Suppressor macrophage treated with lipopolysaccharide for 4 hours (primary cell): ENCODE measurements around the gene KIF3C.
"Not testable (repeated sequence)": the region's sequence is repeated elsewhere in the genome, so short reads cannot be mapped to it uniquely, and the experiment has no call there.

ENCODE experiments used
- DNase-seq: peaks from one replicate; pipeline ENCODE4 v3.0.0-alpha.2; 2020

The KIF3C gene

GRCh38 chr2:25913696-25913973, 68.7 kb downstream of the KIF3C start:
- not testable (repeated sequence) for DNase-seq

DNA sequence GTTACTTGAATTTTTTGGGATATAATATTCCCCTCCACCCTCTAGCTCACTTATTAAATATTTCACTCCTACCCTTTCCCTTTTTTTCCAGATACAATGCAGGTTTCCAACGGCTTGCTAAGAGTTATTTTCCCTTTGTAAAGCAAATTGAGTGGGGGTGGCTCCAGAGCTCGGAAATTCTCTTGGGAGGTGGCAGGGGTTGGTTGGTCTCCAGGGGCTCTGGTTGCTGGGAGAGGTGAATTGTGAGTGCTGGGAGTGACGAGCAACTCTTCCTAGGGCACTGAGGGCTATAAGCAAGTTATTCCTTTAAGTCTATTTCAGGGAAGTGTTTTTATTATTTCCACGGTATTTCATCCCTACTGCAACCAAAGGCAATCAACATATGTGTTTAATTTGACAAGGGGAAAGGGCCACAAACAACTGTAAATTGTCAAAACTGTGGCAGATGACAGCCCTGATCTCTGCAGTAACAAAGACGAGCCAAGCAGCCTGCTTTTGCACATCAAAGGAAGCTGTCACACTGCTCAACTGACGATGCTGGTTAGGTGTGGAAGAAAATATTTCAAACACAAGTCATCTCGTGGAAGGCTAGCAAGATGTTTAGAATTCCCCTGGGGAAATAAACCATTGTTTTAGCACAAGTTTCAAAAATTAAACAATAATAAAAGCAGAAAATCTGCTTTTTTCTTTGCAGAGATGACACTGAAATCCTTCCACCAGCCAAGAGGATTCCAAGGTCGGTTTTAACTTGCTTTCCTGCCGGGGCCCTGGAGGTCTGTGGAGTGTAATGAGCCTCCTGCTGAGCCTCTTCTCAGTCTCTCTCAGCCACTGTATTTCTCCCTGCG, 69.2 kb downstream of the KIF3C start:
- DNase-seq, result no peak

DNA sequence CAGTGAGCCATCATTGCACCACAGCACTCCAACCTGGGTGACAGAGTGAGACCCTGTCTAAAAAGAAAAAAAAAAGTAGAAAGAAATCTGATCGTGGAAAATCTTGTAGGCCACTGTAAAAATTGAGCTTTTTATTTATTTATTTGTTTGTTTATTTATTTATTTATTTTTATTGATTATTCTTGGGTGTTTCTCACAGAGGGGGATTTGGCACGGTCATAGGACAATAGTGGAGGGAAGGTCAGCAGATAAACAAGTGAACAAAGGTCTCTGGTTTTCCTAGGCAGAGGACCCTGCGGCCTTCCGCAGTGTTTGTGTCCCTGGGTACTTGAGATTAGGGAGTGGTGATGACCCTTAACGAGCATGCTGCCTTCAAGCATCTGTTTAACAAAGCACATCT, 72.7 kb downstream of the KIF3C start:
- not testable (repeated sequence) for DNase-seq

- DNase-seq, result no peak
Measured at GRCh38 chr2:25905126-25905525, 77.2 kb downstream of the KIF3C start.

DNA sequence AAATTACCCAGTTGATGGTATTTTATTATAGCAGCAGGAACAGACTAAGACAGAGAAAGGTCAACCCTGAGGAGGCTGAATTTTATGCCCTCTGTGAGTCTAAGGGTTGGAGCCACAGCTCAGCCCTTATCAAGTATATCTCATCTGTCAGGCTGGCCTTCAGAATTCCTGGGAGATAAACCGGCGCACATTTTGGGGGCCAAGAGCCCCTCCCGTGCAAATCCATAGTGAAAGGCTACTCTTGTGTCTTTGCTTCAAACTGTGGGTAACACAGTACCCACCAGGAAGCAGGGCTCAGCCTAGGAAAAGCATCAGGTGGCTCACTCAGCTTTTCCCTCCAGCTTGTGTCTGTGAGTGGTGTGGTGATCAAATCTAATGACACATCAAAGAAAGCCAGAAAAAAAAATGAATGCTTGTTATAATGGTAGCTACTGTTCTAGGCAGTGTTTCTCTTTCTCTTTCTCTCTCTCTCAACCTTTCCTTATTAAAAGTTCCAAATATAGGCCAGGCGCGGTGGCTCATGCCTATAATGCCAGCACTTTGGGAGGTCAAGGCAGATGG, 79.0 kb downstream of the KIF3C start:
- DNase-seq, result no peak

- DNase-seq, result peak; percentile 43
Measured at GRCh38 chr2:25899404-25899970, 82.8 kb downstream of the KIF3C start.

GRCh38 chr2:25897506-25897905, 84.8 kb downstream of the KIF3C start:
- DNase-seq, result peak; percentile 59

GRCh38 chr2:25896308-25896707, 86.0 kb downstream of the KIF3C start:
- DNase-seq, result not testable (repeated sequence)

DNA sequence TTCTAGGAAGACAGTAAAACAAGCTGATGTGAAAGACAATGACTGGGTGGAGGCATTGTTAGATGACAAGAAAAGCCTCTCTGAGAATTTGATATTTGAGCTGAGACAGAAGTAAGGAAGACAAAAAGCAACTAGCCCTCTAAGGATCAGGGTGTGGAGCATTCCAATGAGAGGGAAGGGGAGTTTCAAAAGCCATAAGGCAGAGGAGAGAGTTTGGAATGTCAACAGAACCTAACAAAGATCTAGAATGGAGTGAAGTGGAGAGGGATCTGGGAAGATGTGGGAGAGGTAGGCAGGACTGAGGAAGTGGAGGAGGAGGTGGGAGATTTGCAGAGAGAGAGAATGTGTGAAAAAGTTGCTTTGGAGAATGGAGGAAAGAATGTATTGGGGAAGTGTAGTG, 86.7 kb downstream of the KIF3C start:
- DNase-seq, result no peak

- DNase-seq, result no peak
Measured at GRCh38 chr2:25895018-25895417, 87.3 kb downstream of the KIF3C start.

DNA sequence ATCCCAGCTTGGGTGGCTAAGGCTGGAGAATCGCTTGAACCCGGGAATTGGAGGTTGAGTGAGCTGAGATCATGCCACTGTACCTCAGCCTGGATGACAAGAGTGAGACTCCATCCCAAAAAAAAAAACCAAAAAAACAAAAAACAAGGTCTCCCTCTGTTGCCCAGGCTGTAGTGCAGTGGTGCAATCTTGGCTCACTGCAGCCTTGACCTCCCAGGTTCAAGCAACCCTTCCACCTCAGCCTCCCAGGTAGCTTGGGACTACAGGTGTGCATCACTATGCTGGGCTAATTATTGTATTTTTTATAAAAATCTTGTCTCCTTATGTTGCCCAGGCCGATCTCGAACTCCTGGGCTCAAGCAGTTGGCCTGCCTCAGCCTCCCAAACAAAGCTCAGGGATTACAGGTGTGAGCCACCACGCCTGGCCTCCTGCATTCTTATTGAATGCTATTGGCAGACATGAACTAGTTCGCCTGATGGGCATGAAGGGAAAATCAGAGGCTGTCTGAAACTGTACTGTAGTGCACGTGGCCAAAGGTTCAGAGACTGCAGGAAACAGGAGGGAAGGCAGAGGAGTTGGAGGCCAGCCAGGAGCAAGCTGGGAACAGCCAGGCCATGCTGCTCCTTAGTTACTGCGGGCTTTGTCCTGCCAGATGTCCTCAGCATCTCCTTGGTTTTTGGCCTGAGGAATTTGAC, 88.0 kb downstream of the KIF3C start:
- no peak for DNase-seq

- DNase-seq, result no peak
Measured at GRCh38 chr2:25891672-25892071, 90.6 kb downstream of the KIF3C start.

DNA sequence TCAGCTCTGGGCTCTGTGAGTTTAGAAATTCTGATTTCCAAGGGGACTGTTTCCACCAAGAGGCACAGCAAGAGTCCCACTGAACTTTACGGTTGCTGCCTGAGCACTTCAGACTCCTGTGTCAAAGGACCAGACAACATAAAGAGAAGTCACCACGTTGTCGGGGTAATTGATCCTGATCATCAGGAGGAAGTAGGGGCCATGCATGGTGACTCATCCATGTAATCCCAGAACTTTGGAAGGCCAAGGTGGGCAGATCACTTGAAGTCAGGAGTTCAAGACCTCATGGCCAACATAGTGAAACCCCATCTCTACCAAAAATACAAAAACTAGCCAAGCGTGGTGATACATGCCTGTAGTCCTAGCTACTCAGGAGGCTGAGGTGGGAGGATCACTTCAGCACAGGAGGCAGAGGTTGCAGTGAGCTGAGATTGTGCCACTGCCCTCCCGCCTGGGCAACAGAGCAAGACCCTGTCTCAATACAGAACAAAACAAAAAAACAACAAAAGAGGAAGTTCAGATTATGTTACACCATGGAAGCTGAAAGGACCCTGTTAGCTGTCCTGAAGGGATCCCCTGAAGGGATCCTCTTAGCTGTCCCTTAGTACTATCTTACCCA, 94.6 kb downstream of the KIF3C start:
- no peak for DNase-seq

DNA sequence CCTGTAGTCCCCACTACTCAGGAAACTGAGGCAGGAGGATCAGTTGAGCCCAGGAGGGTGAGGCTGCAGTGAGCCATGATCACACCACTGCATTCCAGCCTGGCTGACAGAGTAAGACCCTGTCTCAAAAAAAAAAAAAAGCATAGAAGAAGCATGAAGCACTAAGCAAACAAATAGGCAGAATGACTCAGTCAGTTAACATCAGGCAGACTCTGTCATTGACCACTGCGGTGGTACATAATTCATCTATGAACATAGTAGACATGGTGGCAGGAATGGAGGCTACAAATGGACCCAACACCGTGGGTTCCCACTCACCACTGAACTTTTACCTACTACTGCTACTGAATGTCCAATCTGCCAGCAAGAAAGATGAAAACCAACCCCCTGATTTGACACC, 96.4 kb downstream of the KIF3C start:
- no peak for DNase-seq

DNA sequence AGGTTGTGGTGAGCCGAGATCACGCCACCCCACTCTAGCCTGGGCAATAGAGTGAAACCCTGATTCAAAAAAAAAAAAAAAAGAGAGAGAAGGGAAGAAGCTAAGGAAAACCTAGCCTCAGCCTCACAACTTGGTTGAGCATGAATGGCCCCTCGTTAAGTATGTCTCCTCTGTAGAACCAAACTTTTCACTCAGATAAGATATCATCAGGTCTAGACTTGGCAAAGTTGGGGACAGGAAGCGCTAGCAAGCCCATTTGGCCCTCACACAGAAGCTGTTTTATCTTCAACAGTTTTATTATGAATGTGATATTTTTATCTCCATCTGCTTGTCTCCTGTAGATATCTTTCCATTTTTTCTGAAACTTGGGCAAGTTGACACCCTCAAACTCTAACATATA, 100.5 kb downstream of the KIF3C start:
- DNase-seq, result no peak

- DNase-seq, result no peak
Measured at GRCh38 chr2:25879133-25879730, 103.1 kb downstream of the KIF3C start.

DNA sequence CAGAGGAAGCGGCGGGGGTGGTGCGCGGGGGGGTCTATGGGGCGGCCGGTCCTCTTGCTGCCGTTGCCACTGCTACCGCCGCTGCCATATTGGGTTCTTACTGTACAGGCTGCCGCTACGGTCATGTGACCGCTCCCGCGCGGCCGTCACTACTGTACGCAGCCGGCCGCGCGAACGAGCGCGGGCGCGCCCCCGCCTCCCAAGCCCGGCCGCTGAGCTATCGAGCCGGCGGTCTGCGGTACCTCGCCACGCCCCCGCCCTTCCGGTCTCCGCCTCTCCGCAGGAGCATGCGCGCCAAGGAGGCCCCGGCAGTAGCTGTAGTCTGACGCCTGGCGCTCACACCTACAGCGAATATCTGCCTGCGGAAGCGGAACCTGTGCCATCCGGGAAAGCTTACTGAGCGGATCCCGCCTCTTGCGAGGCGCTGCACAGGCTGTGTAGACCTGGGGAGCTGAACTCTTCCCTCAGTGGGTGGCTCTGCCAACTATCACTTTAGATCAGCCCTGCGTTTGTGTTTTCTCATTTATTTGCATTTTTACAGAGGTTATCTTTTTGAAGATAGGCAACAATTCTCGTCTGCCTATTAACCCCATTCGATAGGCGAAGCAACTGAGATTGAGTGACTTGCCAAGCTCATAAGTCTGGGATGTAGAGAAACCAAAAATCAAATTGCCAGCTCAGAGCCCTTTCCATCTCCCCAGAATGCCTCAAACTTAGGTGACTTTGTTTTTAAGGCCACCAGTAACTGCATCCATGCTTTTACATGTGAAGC, 103.8 kb downstream of the KIF3C start, which contains the start of gene ASXL2:
Gene ASXL2, minus strand, starts transcription at position 127 of the 772 bp plus-strand sequence. CDS start 265 bp downstream, outside the sequence.
- peak; percentile 99 for DNase-seq

GRCh38 chr2:25877431-25878360, 104.6 kb downstream of the KIF3C start:
- DNase-seq, result peak; percentile 48
